Measurements from ENCODE around the gene FBXL22.
A peak's percentile ranks its signal among the peaks of the same experiment; 100 is the strongest.

Gene FBXL22

GRCh38 chr15:63610209-63610841 lies 13.1 kb downstream of the FBXL22 start (continued):
- TF ChIP-seq, protein P1, sequence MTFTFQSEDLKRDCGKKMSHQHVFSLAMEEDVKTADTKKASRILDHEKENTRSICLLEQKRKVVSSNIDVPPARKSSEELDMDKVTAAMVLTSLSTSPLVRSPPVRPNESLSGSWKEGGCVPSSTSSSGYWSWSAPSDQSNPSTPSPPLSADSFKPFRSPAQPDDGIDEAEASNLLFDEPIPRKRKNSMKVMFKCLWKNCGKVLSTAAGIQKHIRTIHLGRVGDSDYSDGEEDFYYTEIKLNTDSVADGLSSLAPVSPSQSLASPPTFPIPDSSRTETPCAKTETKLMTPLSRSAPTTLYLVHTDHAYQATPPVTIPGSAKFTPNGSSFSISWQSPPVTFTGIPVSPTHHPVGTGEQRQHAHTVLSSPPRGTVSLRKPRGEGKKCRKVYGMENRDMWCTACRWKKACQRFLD (tag by site-specific recombination; IDR thresholded peaks at IDR 0.05) = no peak
- TF ChIP-seq ZNF280D (tag by site-specific recombination; IDR thresholded peaks at IDR 0.05) (no peak), YY1 (tag by site-specific recombination; IDR thresholded peaks at IDR 0.05) (no peak), PRDM4 (tag by site-specific recombination; IDR thresholded peaks at IDR 0.05) (no peak), ZNF350 (tag by site-specific recombination; IDR thresholded peaks at IDR 0.05) (no peak), ZNF449 (tag by site-specific recombination; IDR thresholded peaks at IDR 0.05) (no peak), SP7 (tag by site-specific recombination; IDR thresholded peaks at IDR 0.05) (peak; percentile 53), ZNF518A (tag by site-specific recombination; conservative IDR thresholded peaks at IDR 0.05; ENCODE audit: low read depth) (no peak), ZNF621 (tag by site-specific recombination; IDR thresholded peaks at IDR 0.05) (no peak), ZNF654 (tag by site-specific recombination; IDR thresholded peaks at IDR 0.05; ENCODE audit: low read depth) (peak; percentile 91), ZBTB10 (tag by site-specific recombination; IDR thresholded peaks at IDR 0.05) (no peak), ZBTB48 (tag by site-specific recombination; IDR thresholded peaks at IDR 0.05) (no peak), CTCF (tag by site-specific recombination; IDR thresholded peaks at IDR 0.05) (peak; percentile 68; the same call in 1 of the 2 replicates)
- TF ChIP-seq, protein P2, sequence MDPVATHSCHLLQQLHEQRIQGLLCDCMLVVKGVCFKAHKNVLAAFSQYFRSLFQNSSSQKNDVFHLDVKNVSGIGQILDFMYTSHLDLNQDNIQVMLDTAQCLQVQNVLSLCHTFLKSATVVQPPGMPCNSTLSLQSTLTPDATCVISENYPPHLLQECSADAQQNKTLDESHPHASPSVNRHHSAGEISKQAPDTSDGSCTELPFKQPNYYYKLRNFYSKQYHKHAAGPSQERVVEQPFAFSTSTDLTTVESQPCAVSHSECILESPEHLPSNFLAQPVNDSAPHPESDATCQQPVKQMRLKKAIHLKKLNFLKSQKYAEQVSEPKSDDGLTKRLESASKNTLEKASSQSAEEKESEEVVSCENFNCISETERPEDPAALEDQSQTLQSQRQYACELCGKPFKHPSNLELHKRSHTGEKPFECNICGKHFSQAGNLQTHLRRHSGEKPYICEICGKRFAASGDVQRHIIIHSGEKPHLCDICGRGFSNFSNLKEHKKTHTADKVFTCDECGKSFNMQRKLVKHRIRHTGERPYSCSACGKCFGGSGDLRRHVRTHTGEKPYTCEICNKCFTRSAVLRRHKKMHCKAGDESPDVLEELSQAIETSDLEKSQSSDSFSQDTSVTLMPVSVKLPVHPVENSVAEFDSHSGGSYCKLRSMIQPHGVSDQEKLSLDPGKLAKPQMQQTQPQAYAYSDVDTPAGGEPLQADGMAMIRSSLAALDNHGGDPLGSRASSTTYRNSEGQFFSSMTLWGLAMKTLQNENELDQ (tag by site-specific recombination; IDR thresholded peaks at IDR 0.05; ENCODE audit: low read depth) = no peak
- TF ChIP-seq, protein P3, sequence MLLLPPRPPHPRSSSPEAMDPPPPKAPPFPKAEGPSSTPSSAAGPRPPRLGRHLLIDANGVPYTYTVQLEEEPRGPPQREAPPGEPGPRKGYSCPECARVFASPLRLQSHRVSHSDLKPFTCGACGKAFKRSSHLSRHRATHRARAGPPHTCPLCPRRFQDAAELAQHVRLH (tag by site-specific recombination; IDR thresholded peaks at IDR 0.05) = 0 out of 2 replicates have a peak, but pooled peaks have one; percentile 22
